Measurements from ENCODE around the gene ROCK2. TPM values are rescaled to one million over a fixed set of nuclear protein-coding genes. Genes with fewer than 3 reads are reported as not detected.

Gene ROCK2
- total RNA-seq, 2 donors from 2014 or later = 29.6 to 32.2 TPM

DNA sequence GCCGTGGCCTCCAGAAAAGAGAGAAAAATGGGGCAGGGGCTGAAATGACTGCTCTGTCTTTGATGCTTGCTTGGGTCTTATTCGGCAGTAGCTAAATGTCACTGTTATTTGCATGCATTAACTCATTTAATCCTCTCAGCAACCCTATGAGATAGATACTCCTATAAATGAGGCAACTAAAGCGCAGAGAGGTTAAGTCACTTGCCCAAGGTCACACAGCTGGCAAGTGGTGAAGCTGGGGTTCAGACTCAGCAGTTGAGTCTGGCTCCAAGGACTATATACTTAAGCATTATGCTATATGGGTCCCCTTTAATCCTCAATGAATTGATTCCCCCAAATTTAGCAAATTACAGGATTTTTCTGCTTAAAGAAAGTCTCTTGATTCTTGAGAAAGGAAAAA is 198.4 kb downstream of the ROCK2 start:
- Histone ChIP-seq H3K9me3 (no peaks in the 10 kb centered on the region), H3K27me3 (replicated peaks; ENCODE audit: insufficient read depth) (no peaks in the 10 kb centered on the region), H3K4me3 (no peak overlapping the region), H3K36me3 (no peaks in the 10 kb centered on the region), H3K4me1 (replicated peaks) (no peaks in the 10 kb centered on the region), H3K27ac (no peak overlapping the region)
- intact Hi-C loops (cut with DNase I) = no loop called here
- TF ChIP-seq POLR2A (IDR thresholded peaks at IDR 0.05) (no peak), POLR2AphosphoS5 (IDR thresholded peaks at IDR 0.05) (no peak)
- TF ChIP-seq, protein P1, sequence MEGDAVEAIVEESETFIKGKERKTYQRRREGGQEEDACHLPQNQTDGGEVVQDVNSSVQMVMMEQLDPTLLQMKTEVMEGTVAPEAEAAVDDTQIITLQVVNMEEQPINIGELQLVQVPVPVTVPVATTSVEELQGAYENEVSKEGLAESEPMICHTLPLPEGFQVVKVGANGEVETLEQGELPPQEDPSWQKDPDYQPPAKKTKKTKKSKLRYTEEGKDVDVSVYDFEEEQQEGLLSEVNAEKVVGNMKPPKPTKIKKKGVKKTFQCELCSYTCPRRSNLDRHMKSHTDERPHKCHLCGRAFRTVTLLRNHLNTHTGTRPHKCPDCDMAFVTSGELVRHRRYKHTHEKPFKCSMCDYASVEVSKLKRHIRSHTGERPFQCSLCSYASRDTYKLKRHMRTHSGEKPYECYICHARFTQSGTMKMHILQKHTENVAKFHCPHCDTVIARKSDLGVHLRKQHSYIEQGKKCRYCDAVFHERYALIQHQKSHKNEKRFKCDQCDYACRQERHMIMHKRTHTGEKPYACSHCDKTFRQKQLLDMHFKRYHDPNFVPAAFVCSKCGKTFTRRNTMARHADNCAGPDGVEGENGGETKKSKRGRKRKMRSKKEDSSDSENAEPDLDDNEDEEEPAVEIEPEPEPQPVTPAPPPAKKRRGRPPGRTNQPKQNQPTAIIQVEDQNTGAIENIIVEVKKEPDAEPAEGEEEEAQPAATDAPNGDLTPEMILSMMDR (IDR thresholded peaks at IDR 0.05) = no peak
- WGBS = 97% methylated on average over 3 of the region's 3 CpGs
- no peak for DNase-seq (ENCODE audit: low spot score)

DNA sequence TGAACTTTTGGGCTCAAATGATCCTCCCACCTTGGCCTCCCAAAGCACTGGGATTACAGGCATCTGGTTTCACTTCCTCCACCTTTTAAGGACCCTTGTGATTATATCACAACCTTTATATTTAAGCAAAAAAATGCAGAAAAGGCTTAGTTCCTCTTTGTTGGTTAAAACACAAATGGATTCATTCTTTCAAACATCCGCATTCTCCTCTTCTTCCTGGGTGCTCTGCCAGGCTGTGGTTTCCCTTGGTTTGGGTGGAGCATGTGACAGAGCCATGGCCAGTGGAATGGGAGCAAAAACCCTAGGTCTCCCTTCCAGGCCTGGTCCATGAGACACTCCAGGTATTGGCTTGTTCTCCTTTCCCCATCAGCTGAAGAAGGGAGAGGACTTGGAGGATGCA is 199.1 kb downstream of the ROCK2 start:
- no peak overlapping the region for H3K27ac ChIP-seq

DNA sequence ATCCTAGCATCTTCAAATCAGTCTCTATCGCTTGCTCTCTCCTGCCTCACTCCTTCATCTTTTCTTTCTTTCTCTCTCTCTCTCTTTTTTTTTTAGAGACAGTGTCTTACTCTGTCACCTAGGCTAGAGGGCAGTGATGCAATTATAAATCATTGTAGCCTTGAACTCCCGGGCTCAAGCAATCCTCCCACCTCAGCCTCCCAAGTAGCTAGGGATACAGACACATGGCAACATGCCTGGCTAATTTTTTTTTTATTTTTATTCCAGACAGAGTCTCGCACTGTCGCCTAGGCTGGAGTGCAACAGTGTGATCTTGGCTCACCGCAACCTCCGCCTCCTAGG is 199.7 kb downstream of the ROCK2 start:
- Histone ChIP-seq H3K27me3 (replicated peaks; ENCODE audit: insufficient read depth) (no peaks in the 10 kb centered on the region), H3K36me3 (no peaks in the 10 kb centered on the region), H3K4me1 (replicated peaks) (no peaks in the 10 kb centered on the region), H3K4me3 (no peak overlapping the region), H3K9me3 (no peaks in the 10 kb centered on the region), H3K27ac (no peak overlapping the region)
- TF ChIP-seq POLR2A (IDR thresholded peaks at IDR 0.05) = no peak
- no peak for TF ChIP-seq POLR2AphosphoS5 (IDR thresholded peaks at IDR 0.05)
- TF ChIP-seq, protein P1 (IDR thresholded peaks at IDR 0.05) = no peak
- intact Hi-C loops (cut with DNase I) = no loop called here
- WGBS = 81% methylated on average over 6 of the region's 6 CpGs
- DNase-seq (ENCODE audit: low spot score) = no peak

More for the DNA sequence above, 199.1 kb downstream of the ROCK2 start:
- no peaks in the 10 kb centered on the region for H3K36me3 ChIP-seq
- no peaks in the 10 kb centered on the region for H3K4me1 ChIP-seq (replicated peaks)
- H3K27me3 ChIP-seq (replicated peaks; ENCODE audit: insufficient read depth) = no peaks in the 10 kb centered on the region
- intact Hi-C loops (cut with DNase I) = no loop called here
- TF ChIP-seq, protein P1 (IDR thresholded peaks at IDR 0.05) = no peak
- no peak for TF ChIP-seq POLR2A (IDR thresholded peaks at IDR 0.05)
- TF ChIP-seq POLR2AphosphoS5 (IDR thresholded peaks at IDR 0.05) = no peak
- no peak overlapping the region for H3K4me3 ChIP-seq
- no peak for DNase-seq (ENCODE audit: low spot score)
- 94% methylated on average over 1 of the region's 1 CpG for WGBS
- H3K9me3 ChIP-seq = no peaks in the 10 kb centered on the region

DNA sequence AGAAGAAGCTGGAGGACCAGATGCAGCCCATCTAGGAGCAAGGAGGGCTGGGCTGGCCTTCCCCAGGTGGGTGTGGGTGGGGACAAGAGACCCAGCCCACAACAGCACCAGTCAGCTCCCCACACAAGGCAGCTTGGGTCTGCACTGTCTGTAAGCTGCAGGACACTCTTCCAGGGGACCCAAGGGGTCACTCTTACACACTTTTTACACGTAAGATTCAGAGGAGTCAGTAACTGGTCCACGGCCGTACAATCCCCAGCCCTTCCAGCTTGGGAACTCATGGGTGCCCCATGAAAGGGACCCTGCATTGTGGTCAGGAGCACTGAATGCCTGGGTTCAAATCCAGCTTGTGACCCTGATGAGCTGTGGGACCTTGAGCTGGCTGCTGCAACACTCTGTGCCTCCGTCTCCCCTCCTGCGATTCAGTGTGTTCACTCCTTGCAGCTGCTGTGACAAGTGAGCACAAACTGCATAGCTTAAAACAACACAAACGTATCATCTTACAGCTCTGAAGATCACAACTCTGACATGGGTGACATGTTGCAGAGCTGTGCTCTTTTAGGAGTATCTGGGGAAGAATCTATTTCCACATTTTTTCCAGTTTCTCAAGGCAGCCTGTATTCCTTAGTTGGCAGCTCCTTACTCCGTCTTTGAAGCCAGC is 200.2 kb downstream of the ROCK2 start:
- H3K36me3 ChIP-seq = no peaks in the 10 kb centered on the region
- intact Hi-C loops (cut with DNase I) = no loop called here
- H3K4me3 ChIP-seq = no peak overlapping the region

GRCh38 chr2:11142987-11143386 is 201.4 kb downstream of the ROCK2 start:
- Histone ChIP-seq H3K4me3 (no peak overlapping the region), H3K4me1 (replicated peaks) (no peaks in the 10 kb centered on the region), H3K27me3 (replicated peaks; ENCODE audit: insufficient read depth) (no peaks in the 10 kb centered on the region), H3K27ac (no peak overlapping the region), H3K9me3 (no peaks in the 10 kb centered on the region), H3K36me3 (no peaks in the 10 kb centered on the region)
- WGBS = 89% methylated on average over 6 of the region's 6 CpGs
- TF ChIP-seq POLR2A (IDR thresholded peaks at IDR 0.05) (no peak), POLR2AphosphoS5 (IDR thresholded peaks at IDR 0.05) (no peak)
- TF ChIP-seq, protein P1 (IDR thresholded peaks at IDR 0.05) = no peak
- DNase-seq (ENCODE audit: low spot score) = no peak
- intact Hi-C loops (cut with DNase I) = no loop called here

More for the DNA sequence above, 200.2 kb downstream of the ROCK2 start:
- TF ChIP-seq POLR2AphosphoS5 (IDR thresholded peaks at IDR 0.05) (no peak), POLR2A (IDR thresholded peaks at IDR 0.05) (no peak)
- TF ChIP-seq, protein P1 (IDR thresholded peaks at IDR 0.05) = no peak
- H3K27me3 ChIP-seq (replicated peaks; ENCODE audit: insufficient read depth) = no peaks in the 10 kb centered on the region
- 75% methylated on average over 7 of the region's 7 CpGs for WGBS
- H3K27ac ChIP-seq = no peak overlapping the region
- H3K4me1 ChIP-seq (replicated peaks) = no peaks in the 10 kb centered on the region
- H3K9me3 ChIP-seq = no peaks in the 10 kb centered on the region
- DNase-seq (ENCODE audit: low spot score) = no peak
